GM23338 (cell line): Measurements from ENCODE around the gene DGKG. TPM values are rescaled to one million over a fixed set of nuclear protein-coding genes. Genes with fewer than 3 reads are reported as not detected.

Source experiments
- ATAC-seq: fragments of 200-7000 bp; cut with Tn5 transposase; 3 replicates; pipeline ENCODE4 v1.9.1; 2020
- DNase-seq: peaks from one replicate; pipeline ENCODE4 v3.0.0-alpha.2; 2015; ENCODE audit warnings: low spot score
- H2AFZ ChIP-seq: fragments of 200-600 bp; sonication (generic); 2 replicates; pipeline ENCODE4 v1.8.0; 2016; ENCODE audit warnings: antibody characterized with exemption, mild to moderate bottlenecking, moderate library complexity
- H3F3A ChIP-seq: fragments of 200-600 bp; sonication (generic); replicated peaks from 2 replicates; pipeline ENCODE4 v1.8.0; 2017; ENCODE audit warnings: antibody characterized with exemption, mixed run types, low read depth
- H3K27ac ChIP-seq: fragments of 200-600 bp; sonication (generic); 2 replicates; pipeline ENCODE4 v1.6.1; 2016; ENCODE audit warnings: low read depth
- H3K27me3 ChIP-seq: fragments of 200-600 bp; sonication (generic); 2 replicates; pipeline ENCODE4 v1.8.0; 2016; ENCODE audit warnings: mild to moderate bottlenecking, mixed run types, moderate library complexity; ENCODE audit not compliant: insufficient read depth
- H3K36me3 ChIP-seq: fragments of 200-600 bp; sonication (generic); 2 replicates; pipeline ENCODE4 v1.8.0; 2016; ENCODE audit warnings: mild to moderate bottlenecking; ENCODE audit not compliant: insufficient read depth
- H3K4me1 ChIP-seq: fragments of 200-600 bp; sonication (generic); 2 replicates; pipeline ENCODE4 v1.8.0; 2016; ENCODE audit warnings: mild to moderate bottlenecking, moderate library complexity; ENCODE audit not compliant: insufficient read depth
- H3K4me2 ChIP-seq: fragments of 200-600 bp; sonication (generic); 2 replicates; pipeline ENCODE4 v1.7.1; 2017; ENCODE audit warnings: mixed run types
- H3K4me3 ChIP-seq: fragments of 200-600 bp; sonication (generic); 2 replicates; pipeline ENCODE4 v1.6.1; 2016; ENCODE audit warnings: mixed run types
- H3K79me2 ChIP-seq: fragments of 200-600 bp; sonication (generic); replicated peaks from 2 replicates; pipeline ENCODE4 v1.8.0; 2017; ENCODE audit warnings: mild to moderate bottlenecking; ENCODE audit not compliant: insufficient read depth
- H3K9me2 ChIP-seq: fragments of 200-600 bp; sonication (generic); 2 replicates; pipeline ENCODE4 v1.8.0; 2017; ENCODE audit not compliant: insufficient read depth
- H4K20me1 ChIP-seq: fragments of 200-600 bp; sonication (generic); replicated peaks from 2 replicates; pipeline ENCODE4 v1.8.0; 2017; ENCODE audit warnings: mild to moderate bottlenecking; ENCODE audit not compliant: insufficient read depth
- H3K27ac Mint-ChIP-seq: 2 replicates; pipeline ENCODE4 v1.8.0; 2020; ENCODE audit warnings: inconsistent platforms, mild to moderate bottlenecking, moderate library complexity, mixed read lengths
- H3K27me3 Mint-ChIP-seq: 3 replicates; pipeline ENCODE4 v1.8.0; 2022; ENCODE audit warnings: low read depth, mild to moderate bottlenecking, moderate library complexity, mixed read lengths, inconsistent platforms; ENCODE audit not compliant: insufficient read depth, poor library complexity
- H3K36me3 Mint-ChIP-seq: 3 replicates; pipeline ENCODE4 v1.8.0; 2021; ENCODE audit warnings: low read depth, mild to moderate bottlenecking, inconsistent platforms, moderate library complexity, mixed read lengths
- H3K4me1 Mint-ChIP-seq: 3 replicates; pipeline ENCODE4 v1.8.0; 2020; ENCODE audit warnings: mild to moderate bottlenecking, inconsistent platforms, mixed read lengths
- H3K4me3 Mint-ChIP-seq: 3 replicates; pipeline ENCODE4 v1.8.0; 2021; ENCODE audit warnings: moderate library complexity, mild to moderate bottlenecking, inconsistent platforms, mixed read lengths
- H3K9me3 Mint-ChIP-seq: 3 replicates; pipeline ENCODE4 v1.8.0; 2020; ENCODE audit warnings: moderate library complexity, mild to moderate bottlenecking, inconsistent platforms, mixed read lengths
- CREB1 ChIP-seq: fragments of 250-450 bp; sonication (Bioruptor Pico); IDR thresholded peaks from 2 replicates; pipeline ENCODE4 v1.5.0; 2020; ENCODE audit warnings: low read depth, mild to moderate bottlenecking, moderate library complexity
- EZH2 ChIP-seq: fragments of 200-600 bp; sonication (generic); IDR thresholded peaks from one replicate; pipeline ENCODE4 v1.8.0; 2017; ENCODE audit warnings: antibody characterized with exemption, mild to moderate bottlenecking, low read depth; ENCODE audit not compliant: unreplicated experiment
- EZH2phosphoT487 ChIP-seq: fragments of 200-600 bp; sonication (generic); IDR thresholded peaks from one replicate; pipeline ENCODE4 v1.8.1; 2018; ENCODE audit warnings: antibody characterized with exemption; ENCODE audit not compliant: unreplicated experiment
- JUNB ChIP-seq: IDR thresholded peaks from one replicate; pipeline ENCODE4 v1.6.1; 2016; ENCODE audit warnings: antibody characterized with exemption; ENCODE audit not compliant: unreplicated experiment
- NANOG ChIP-seq: IDR thresholded peaks from 2 replicates; pipeline ENCODE4 v1.6.1; 2016; ENCODE audit warnings: antibody characterized with exemption, borderline replicate concordance
- POLR2AphosphoS5 ChIP-seq: IDR thresholded peaks from 2 replicates; pipeline ENCODE4 v1.6.1; 2016; ENCODE audit warnings: antibody characterized with exemption, low read depth
- STAT1 ChIP-seq: IDR thresholded peaks from one replicate; pipeline ENCODE4 v1.6.1; 2016; ENCODE audit warnings: antibody characterized with exemption; ENCODE audit not compliant: unreplicated experiment
- ZNF331 ChIP-seq: fragments of 250-450 bp; sonication (Bioruptor Pico); IDR thresholded peaks from 2 replicates; pipeline ENCODE4 v1.5.0; 2020; ENCODE audit warnings: low read depth, mild to moderate bottlenecking, moderate library complexity
- polyA plus RNA-seq: library from polyadenylated mRNA; unstranded; fragments of >200 nt; fragmentation: Nextera tagmentation; extraction: Ambion mirVana; gene quantifications from 2 replicates; pipeline ENCODE4 v1.2.1, GENCODE V29; 2016
- total RNA-seq: library from RNA; depleted of rRNA; stranded (reverse); fragments of >200 nt; shearing (Covaris generic); gene quantifications from 2 replicates; pipeline ENCODE4 v1.2.3, GENCODE V29; 2014
- TF ChIP-seq, protein P1 (sequence below): IDR thresholded peaks from one replicate; pipeline ENCODE4 v1.6.1; 2018; ENCODE audit warnings: antibody characterized with exemption; ENCODE audit not compliant: unreplicated experiment
- TF ChIP-seq, protein P2 (sequence below), 2 experiments: fragments of 200-600 bp in 1 of 2; sonication (generic) in 1 of 2; conservative IDR thresholded peaks; 2 replicates each; pipeline versions ENCODE4 v1.5.1 to v1.6.1; 2016 to 2017; ENCODE audit warnings: antibody characterized with exemption in 2 of 2, low read depth in 2 of 2, mild to moderate bottlenecking in 2 of 2, moderate library complexity in 1 of 2
- TF ChIP-seq, protein P3 (sequence below): fragments of 250-450 bp; sonication (Bioruptor Pico); IDR thresholded peaks from 2 replicates; pipeline ENCODE4 v1.5.0; 2020; ENCODE audit warnings: mild to moderate bottlenecking, moderate library complexity

The DGKG gene
- total and polyA plus RNA-seq, 2 experiments from 2014 or later = 0.14 to 0.31 TPM

DNA sequence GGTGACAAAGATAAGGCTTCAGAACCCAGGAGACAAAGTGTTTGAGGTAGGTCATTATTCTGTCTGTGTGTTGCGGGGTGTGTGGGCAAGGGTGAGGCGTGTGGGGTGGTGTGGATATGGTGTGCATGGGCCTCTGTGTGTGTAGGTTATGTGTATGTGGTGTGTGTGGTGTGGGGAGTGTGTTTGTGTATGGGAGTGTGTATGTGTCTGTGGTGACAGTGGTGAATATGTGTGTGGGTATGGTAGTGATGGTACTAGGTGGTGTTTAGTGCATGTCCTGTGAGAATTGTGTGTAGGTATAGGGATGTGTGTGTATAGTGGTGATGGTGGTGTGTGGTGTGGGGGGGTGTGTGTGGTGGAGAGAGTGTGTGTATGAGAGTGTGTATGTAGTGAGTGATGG lies 236.9 kb downstream of the DGKG start:
- H2AFZ ChIP-seq = no peak overlapping the region
- DNase-seq (no peak), ATAC-seq (no peak)
- H3F3A ChIP-seq = no peaks in the 10 kb centered on the region
- H3K27ac Mint-ChIP-seq = no peak overlapping the region
- TF ChIP-seq, protein P1, sequence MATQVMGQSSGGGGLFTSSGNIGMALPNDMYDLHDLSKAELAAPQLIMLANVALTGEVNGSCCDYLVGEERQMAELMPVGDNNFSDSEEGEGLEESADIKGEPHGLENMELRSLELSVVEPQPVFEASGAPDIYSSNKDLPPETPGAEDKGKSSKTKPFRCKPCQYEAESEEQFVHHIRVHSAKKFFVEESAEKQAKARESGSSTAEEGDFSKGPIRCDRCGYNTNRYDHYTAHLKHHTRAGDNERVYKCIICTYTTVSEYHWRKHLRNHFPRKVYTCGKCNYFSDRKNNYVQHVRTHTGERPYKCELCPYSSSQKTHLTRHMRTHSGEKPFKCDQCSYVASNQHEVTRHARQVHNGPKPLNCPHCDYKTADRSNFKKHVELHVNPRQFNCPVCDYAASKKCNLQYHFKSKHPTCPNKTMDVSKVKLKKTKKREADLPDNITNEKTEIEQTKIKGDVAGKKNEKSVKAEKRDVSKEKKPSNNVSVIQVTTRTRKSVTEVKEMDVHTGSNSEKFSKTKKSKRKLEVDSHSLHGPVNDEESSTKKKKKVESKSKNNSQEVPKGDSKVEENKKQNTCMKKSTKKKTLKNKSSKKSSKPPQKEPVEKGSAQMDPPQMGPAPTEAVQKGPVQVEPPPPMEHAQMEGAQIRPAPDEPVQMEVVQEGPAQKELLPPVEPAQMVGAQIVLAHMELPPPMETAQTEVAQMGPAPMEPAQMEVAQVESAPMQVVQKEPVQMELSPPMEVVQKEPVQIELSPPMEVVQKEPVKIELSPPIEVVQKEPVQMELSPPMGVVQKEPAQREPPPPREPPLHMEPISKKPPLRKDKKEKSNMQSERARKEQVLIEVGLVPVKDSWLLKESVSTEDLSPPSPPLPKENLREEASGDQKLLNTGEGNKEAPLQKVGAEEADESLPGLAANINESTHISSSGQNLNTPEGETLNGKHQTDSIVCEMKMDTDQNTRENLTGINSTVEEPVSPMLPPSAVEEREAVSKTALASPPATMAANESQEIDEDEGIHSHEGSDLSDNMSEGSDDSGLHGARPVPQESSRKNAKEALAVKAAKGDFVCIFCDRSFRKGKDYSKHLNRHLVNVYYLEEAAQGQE = no peak
- TF ChIP-seq EZH2 (no peak), NANOG (no peak), STAT1 (no peak), ZNF331 (no peak), JUNB (no peak), POLR2AphosphoS5 (no peak), CREB1 (CRISPR knock-in tag) (no peak)
- no peak overlapping the region for H3K4me3 Mint-ChIP-seq
- no peaks in the 10 kb centered on the region for H3K27me3 ChIP-seq
- no peaks in the 10 kb centered on the region for H4K20me1 ChIP-seq
- H3K36me3 Mint-ChIP-seq = no peaks in the 10 kb centered on the region
- no peaks in the 10 kb centered on the region for H3K9me2 ChIP-seq
- peaks cover 56% of the 10 kb centered on the region for H3K4me1 ChIP-seq
- H3K27ac ChIP-seq = no peak overlapping the region
- no peak overlapping the region for H3K4me3 ChIP-seq
- no peak overlapping the region for H3K4me2 ChIP-seq
- no peaks in the 10 kb centered on the region for H3K79me2 ChIP-seq
- no peaks in the 10 kb centered on the region for H3K36me3 ChIP-seq
- H3K27me3 Mint-ChIP-seq = peaks cover 14% of the 10 kb centered on the region
- peaks cover 61% of the 10 kb centered on the region for H3K4me1 Mint-ChIP-seq
- H3K9me3 Mint-ChIP-seq = no peaks in the 10 kb centered on the region

DNA sequence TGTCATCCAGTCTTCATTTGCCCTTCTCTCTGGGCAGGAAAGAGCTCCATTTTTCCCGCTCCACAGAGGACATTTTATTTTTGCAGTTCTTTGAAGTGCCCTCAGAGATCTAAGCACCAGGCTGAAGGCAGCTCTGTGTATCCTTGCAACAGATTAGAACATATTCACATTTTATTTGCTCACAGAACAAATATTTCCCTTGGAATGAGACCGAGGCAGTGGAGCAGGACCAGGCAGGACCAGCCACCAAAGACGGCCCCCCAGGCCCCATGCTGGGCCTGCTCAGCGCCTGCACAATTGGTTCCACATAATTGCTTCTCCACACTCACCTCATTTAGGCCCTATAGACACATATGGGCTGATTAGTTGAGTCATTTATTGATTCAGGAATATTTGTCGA lies 237.4 kb downstream of the DGKG start:
- Histone ChIP-seq H3K27ac (no peak overlapping the region), H3K9me2 (no peaks in the 10 kb centered on the region), H4K20me1 (no peaks in the 10 kb centered on the region), H3K4me1 (peaks cover 59% of the 10 kb centered on the region), H3F3A (no peaks in the 10 kb centered on the region), H3K4me2 (no peak overlapping the region), H3K27me3 (no peaks in the 10 kb centered on the region), H3K4me3 (no peak overlapping the region), H3K79me2 (no peaks in the 10 kb centered on the region), H3K36me3 (no peaks in the 10 kb centered on the region), H2AFZ (no peak overlapping the region)
- no peak overlapping the region for H3K27ac Mint-ChIP-seq
- H3K36me3 Mint-ChIP-seq = no peaks in the 10 kb centered on the region
- H3K4me1 Mint-ChIP-seq = peaks cover 63% of the 10 kb centered on the region
- peaks cover 17% of the 10 kb centered on the region for H3K27me3 Mint-ChIP-seq
- no peaks in the 10 kb centered on the region for H3K9me3 Mint-ChIP-seq
- no peak overlapping the region for H3K4me3 Mint-ChIP-seq
- DNase-seq (no peak), ATAC-seq (no peak)
- TF ChIP-seq ZNF331 (no peak), JUNB (no peak), EZH2 (no peak), EZH2phosphoT487 (no peak)
- TF ChIP-seq, protein P2, sequence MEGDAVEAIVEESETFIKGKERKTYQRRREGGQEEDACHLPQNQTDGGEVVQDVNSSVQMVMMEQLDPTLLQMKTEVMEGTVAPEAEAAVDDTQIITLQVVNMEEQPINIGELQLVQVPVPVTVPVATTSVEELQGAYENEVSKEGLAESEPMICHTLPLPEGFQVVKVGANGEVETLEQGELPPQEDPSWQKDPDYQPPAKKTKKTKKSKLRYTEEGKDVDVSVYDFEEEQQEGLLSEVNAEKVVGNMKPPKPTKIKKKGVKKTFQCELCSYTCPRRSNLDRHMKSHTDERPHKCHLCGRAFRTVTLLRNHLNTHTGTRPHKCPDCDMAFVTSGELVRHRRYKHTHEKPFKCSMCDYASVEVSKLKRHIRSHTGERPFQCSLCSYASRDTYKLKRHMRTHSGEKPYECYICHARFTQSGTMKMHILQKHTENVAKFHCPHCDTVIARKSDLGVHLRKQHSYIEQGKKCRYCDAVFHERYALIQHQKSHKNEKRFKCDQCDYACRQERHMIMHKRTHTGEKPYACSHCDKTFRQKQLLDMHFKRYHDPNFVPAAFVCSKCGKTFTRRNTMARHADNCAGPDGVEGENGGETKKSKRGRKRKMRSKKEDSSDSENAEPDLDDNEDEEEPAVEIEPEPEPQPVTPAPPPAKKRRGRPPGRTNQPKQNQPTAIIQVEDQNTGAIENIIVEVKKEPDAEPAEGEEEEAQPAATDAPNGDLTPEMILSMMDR (conservative IDR thresholded peaks at IDR 0.05; ENCODE audit: low read depth in 2 of 2) = no peak
- TF ChIP-seq, protein P3, sequence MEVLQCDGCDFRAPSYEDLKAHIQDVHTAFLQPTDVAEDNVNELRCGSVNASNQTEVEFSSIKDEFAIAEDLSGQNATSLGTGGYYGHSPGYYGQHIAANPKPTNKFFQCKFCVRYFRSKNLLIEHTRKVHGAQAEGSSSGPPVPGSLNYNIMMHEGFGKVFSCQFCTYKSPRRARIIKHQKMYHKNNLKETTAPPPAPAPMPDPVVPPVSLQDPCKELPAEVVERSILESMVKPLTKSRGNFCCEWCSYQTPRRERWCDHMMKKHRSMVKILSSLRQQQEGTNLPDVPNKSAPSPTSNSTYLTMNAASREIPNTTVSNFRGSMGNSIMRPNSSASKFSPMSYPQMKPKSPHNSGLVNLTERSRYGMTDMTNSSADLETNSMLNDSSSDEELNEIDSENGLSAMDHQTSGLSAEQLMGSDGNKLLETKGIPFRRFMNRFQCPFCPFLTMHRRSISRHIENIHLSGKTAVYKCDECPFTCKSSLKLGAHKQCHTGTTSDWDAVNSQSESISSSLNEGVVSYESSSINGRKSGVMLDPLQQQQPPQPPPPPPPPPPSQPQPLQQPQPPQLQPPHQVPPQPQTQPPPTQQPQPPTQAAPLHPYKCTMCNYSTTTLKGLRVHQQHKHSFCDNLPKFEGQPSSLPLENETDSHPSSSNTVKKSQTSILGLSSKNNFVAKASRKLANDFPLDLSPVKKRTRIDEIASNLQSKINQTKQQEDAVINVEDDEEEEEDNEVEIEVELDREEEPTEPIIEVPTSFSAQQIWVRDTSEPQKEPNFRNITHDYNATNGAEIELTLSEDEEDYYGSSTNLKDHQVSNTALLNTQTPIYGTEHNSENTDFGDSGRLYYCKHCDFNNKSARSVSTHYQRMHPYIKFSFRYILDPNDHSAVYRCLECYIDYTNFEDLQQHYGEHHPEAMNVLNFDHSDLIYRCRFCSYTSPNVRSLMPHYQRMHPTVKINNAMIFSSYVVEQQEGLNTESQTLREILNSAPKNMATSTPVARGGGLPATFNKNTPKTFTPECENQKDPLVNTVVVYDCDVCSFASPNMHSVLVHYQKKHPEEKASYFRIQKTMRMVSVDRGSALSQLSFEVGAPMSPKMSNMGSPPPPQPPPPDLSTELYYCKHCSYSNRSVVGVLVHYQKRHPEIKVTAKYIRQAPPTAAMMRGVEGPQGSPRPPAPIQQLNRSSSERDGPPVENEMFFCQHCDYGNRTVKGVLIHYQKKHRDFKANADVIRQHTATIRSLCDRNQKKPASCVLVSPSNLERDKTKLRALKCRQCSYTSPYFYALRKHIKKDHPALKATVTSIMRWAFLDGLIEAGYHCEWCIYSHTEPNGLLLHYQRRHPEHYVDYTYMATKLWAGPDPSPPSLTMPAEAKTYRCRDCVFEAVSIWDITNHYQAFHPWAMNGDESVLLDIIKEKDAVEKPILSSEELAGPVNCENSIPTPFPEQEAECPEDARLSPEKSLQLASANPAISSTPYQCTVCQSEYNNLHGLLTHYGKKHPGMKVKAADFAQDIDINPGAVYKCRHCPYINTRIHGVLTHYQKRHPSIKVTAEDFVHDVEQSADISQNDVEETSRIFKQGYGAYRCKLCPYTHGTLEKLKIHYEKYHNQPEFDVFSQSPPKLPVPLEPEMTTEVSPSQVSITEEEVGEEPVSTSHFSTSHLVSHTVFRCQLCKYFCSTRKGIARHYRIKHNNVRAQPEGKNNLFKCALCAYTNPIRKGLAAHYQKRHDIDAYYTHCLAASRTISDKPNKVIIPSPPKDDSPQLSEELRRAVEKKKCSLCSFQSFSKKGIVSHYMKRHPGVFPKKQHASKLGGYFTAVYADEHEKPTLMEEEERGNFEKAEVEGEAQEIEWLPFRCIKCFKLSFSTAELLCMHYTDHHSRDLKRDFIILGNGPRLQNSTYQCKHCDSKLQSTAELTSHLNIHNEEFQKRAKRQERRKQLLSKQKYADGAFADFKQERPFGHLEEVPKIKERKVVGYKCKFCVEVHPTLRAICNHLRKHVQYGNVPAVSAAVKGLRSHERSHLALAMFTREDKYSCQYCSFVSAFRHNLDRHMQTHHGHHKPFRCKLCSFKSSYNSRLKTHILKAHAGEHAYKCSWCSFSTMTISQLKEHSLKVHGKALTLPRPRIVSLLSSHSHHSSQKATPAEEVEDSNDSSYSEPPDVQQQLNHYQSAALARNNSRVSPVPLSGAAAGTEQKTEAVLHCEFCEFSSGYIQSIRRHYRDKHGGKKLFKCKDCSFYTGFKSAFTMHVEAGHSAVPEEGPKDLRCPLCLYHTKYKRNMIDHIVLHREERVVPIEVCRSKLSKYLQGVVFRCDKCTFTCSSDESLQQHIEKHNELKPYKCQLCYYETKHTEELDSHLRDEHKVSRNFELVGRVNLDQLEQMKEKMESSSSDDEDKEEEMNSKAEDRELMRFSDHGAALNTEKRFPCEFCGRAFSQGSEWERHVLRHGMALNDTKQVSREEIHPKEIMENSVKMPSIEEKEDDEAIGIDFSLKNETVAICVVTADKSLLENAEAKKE (CRISPR knock-in tag) = no peak
